ENCODE results near the gene TBC1D21.

GRCh38 chr15:73922186-73923151 lies 49.1 kb downstream of the TBC1D21 start:
- TF ChIP-seq CTCF (IDR thresholded peaks at IDR 0.05; ENCODE audit: insufficient read depth, low read depth, low read length) = no peak
- no peak for TF ChIP-seq EZH2 (IDR thresholded peaks at IDR 0.05; ENCODE audit: insufficient read depth, low read length)

Measured in astrocyte (in vitro differentiated cells and primary cell).